Measurements from ENCODE around the gene CELF4.

CELF4 gene

DNA sequence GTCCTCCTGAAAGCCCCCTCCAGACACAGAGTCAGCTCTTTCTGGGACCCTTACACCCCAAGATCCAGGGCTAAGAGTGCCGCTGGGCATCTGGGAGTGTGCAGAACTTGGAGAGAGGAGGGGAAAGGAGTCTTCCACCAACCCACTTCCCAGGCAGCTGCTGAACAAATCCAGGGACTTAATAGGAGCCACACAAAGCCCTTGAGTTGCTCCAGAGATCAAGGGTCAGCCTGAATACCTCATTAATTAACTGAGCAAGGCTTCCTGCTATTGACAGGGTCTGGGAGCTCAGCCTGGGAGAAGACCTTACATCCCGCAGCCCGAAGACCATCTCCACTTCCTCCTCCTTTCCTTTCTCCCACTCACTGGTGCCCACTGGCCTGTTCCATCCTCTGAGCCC, 108.3 kb downstream of the CELF4 start:
- H3K9me3 Mint-ChIP-seq = no peaks in the 10 kb centered on the region
- H3K4me3 Mint-ChIP-seq = no peak overlapping the region
- H3K4me1 Mint-ChIP-seq (ENCODE audit: low read depth) = no peaks in the 10 kb centered on the region
- H3K27me3 Mint-ChIP-seq = peaks cover 3% of the 10 kb centered on the region
- no peaks in the 10 kb centered on the region for H3K36me3 Mint-ChIP-seq (ENCODE audit: low read depth)
- no peak overlapping the region for H3K27ac Mint-ChIP-seq
- intact Hi-C loops (cut with micrococcal nuclease) = no loop called here

DNA sequence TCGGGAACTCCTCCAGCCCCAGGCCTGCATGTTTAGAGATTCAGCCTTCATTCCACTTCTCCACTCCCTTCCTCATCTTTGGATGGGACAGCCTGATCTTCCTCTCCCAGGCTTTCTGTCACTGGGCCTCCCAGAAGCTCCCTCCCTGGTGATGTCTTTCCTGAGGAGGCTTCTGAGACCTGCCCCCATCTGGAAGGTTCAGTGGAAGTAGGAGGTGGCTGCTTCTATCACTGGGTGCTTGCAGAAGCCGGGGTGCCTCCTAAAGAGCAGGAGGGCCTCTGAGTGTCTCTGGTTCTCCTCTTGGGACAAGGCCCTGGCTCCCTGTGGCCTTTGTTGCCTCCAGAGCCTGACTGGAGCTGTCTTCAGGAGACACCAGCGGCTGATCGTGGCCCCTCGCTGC, 108.7 kb downstream of the CELF4 start:
- H3K4me3 Mint-ChIP-seq = no peak overlapping the region
- H3K27me3 Mint-ChIP-seq = peaks cover 3% of the 10 kb centered on the region
- H3K36me3 Mint-ChIP-seq (ENCODE audit: low read depth) = no peaks in the 10 kb centered on the region
- H3K4me1 Mint-ChIP-seq (ENCODE audit: low read depth) = no peaks in the 10 kb centered on the region
- no peak overlapping the region for H3K27ac Mint-ChIP-seq
- no peaks in the 10 kb centered on the region for H3K9me3 Mint-ChIP-seq
- intact Hi-C loops (cut with micrococcal nuclease) = no loop called here

DNA sequence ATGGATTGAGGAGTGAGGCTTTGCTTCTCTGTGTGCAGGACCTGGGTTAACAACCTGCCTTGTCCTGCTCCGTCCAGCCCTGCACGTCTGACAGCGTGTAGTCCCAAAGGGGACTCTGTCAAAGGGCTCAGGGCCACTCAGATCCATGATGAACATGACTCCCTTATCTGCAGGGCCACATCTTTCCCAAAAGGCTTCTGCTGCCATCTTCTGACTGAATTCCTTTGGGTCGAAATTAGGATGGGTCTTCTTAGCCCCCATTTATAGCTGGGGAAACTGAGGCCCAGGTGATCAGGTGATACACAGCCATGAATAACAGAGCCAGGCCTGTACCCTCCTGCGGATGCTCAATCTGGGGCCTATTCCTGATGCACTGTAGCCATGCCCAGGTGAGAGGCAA, 109.2 kb downstream of the CELF4 start:
- H3K36me3 Mint-ChIP-seq (ENCODE audit: low read depth) = no peaks in the 10 kb centered on the region
- H3K4me3 Mint-ChIP-seq = no peak overlapping the region
- peaks cover 3% of the 10 kb centered on the region for H3K27me3 Mint-ChIP-seq
- intact Hi-C loops (cut with micrococcal nuclease) = no loop called here
- H3K9me3 Mint-ChIP-seq = no peaks in the 10 kb centered on the region
- no peak overlapping the region for H3K27ac Mint-ChIP-seq
- H3K4me1 Mint-ChIP-seq (ENCODE audit: low read depth) = no peaks in the 10 kb centered on the region

DNA sequence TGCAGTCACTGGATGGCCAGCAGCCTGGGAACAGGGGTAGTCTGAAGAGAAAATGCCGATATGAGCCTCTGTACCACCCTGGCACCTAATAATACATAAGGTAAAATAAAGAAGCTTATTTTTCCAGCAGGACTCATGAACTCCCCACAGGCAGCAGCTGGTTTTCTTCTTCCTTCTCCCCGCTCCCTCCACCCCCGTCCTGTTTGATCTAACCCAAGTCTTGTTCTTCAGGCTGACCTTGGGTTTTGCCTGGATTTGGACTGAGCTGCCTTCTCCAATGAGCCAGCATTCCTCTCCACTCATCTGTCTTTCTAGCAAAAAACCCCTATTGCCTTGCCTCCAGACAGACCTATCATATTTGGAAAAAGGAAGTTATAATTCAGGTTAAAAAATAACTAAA, 111.8 kb downstream of the CELF4 start:
- intact Hi-C loops (cut with micrococcal nuclease) = no loop called here
- Mint-ChIP-seq H3K4me3 (no peak overlapping the region), H3K4me1 (ENCODE audit: low read depth) (no peaks in the 10 kb centered on the region), H3K9me3 (no peaks in the 10 kb centered on the region), H3K27me3 (no peaks in the 10 kb centered on the region), H3K36me3 (ENCODE audit: low read depth) (no peaks in the 10 kb centered on the region), H3K27ac (no peak overlapping the region)

DNA sequence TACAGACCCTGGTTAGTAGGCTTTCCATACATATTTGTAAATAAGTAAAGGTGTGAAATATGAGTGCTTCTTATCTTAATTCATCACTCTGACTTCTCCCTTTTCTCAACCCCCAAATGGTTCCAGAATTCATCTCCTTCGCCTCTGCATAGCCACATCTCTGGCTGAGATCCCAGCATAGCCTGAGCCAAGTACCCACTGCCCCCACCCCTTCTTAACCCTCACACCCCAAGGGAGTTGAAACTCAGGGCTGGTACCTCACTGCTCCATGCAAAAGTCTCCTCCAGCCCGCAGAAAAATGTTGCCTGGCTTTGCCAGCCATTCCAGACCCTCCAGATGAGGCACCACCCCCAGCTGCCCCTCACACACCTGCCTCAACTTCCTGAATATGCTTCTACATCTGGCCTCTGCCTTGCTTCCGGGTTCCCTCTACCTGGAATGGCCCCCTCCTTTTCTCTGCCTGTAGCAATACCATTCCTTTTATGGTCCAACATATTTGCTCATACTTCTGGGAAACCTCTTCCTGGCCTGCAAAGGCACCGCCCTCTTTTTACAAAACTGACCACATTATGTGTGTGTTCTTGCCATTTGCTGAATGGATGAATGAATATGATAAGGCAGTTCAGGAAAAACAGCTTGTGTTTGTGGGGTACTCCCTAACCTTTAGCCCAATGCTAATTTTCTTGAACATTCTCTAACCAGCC, 112.8 kb downstream of the CELF4 start:
- intact Hi-C loops (cut with micrococcal nuclease) = no loop called here
- H3K4me1 Mint-ChIP-seq (ENCODE audit: low read depth) = no peaks in the 10 kb centered on the region
- H3K27ac Mint-ChIP-seq = no peak overlapping the region
- no peaks in the 10 kb centered on the region for H3K36me3 Mint-ChIP-seq (ENCODE audit: low read depth)
- H3K9me3 Mint-ChIP-seq = no peaks in the 10 kb centered on the region
- no peak overlapping the region for H3K4me3 Mint-ChIP-seq
- no peaks in the 10 kb centered on the region for H3K27me3 Mint-ChIP-seq

DNA sequence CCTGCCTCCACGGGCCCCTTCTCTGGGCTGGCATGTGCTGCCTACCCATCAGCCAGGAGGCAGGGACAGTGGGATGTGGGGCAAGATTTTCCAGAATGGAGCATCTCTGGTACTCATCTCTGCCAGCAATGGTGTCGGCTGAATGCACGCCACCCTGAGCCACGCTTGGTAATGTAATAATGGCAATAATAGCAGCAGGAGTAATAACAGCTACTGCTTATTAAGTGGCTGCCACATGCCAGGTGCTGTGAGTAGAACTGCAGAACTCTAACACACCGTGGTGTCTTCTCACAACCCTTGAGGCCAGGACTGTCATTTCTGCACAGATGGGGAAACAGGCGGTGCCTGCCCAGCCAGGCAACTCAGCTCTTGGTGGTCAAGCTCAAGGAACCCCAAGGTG, 113.6 kb downstream of the CELF4 start:
- intact Hi-C loops (cut with micrococcal nuclease) = no loop called here
- Mint-ChIP-seq H3K27ac (no peak overlapping the region), H3K4me1 (ENCODE audit: low read depth) (no peaks in the 10 kb centered on the region), H3K4me3 (no peak overlapping the region), H3K9me3 (no peaks in the 10 kb centered on the region), H3K27me3 (no peaks in the 10 kb centered on the region), H3K36me3 (ENCODE audit: low read depth) (no peaks in the 10 kb centered on the region)

DNA sequence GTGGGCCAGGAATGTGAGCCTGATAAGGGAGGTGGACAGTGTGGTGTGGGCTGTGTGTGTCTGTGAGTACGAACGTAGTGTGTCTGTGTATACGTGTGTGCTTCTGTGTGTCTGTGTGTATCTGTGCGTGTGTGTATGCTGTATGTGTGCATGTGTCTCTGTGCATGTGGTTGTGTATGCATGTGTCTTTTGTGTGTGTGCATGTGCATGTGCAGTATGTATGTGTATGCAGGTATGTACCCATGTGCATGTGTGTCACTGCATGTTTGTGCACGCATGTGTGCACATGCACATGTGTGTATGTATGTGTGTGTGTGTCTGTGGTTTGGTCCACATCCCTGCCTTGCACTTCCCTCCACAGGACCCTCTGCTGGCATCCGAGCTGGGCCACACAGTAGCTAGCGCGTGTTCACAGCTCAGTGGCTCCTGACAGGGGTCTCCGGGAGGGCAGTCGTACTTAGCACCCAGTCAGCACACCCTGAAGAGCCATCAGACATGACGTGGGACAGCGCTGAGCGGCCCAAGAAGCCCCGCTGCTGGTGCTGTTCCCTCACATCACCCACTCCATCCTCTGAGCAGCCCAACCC, 114.3 kb downstream of the CELF4 start:
- no peaks in the 10 kb centered on the region for H3K9me3 Mint-ChIP-seq
- H3K4me1 Mint-ChIP-seq (ENCODE audit: low read depth) = no peaks in the 10 kb centered on the region
- no peaks in the 10 kb centered on the region for H3K27me3 Mint-ChIP-seq
- no peaks in the 10 kb centered on the region for H3K36me3 Mint-ChIP-seq (ENCODE audit: low read depth)
- intact Hi-C loops (cut with micrococcal nuclease) = no loop called here
- no peak overlapping the region for H3K4me3 Mint-ChIP-seq
- H3K27ac Mint-ChIP-seq = no peak overlapping the region

DNA sequence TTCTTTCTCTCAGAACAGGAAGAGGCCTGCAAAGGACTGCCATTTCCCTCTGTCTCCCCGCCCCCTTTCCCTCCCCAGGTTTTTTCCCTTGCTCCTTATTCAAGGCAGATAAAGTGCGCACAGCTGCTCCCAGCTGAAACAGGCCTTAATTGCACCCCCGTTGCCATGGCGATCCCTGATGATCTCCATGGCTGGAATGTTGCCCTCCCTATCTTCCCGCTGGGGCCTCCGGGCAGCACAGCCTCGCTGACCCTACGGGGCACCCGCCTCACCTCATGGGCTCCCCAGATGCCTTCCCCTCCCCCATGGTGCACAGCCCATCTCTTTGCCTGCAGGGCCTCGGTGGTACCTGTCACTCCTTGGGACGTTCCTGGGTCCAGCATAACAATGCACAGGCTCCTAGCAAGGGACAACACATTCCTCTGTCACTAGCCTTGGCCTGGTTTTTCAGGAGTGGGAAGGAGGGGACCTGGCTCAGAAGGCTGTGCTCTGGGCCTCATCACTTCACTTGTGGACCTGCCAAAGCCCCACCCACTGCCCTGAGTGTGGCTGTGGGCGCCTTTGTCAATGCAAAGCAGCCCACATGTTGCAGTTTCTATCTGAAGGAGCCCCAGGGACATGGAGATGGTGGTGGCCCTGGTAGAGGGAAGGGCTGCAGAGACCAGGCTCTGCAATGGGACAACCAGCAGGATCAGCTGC, 115.0 kb downstream of the CELF4 start:
- H3K27ac Mint-ChIP-seq = no peak overlapping the region
- H3K27me3 Mint-ChIP-seq = no peaks in the 10 kb centered on the region
- H3K36me3 Mint-ChIP-seq (ENCODE audit: low read depth) = no peaks in the 10 kb centered on the region
- no peaks in the 10 kb centered on the region for H3K4me1 Mint-ChIP-seq (ENCODE audit: low read depth)
- no peak overlapping the region for H3K4me3 Mint-ChIP-seq
- intact Hi-C loops (cut with micrococcal nuclease) = no loop called here
- H3K9me3 Mint-ChIP-seq = no peaks in the 10 kb centered on the region

DNA sequence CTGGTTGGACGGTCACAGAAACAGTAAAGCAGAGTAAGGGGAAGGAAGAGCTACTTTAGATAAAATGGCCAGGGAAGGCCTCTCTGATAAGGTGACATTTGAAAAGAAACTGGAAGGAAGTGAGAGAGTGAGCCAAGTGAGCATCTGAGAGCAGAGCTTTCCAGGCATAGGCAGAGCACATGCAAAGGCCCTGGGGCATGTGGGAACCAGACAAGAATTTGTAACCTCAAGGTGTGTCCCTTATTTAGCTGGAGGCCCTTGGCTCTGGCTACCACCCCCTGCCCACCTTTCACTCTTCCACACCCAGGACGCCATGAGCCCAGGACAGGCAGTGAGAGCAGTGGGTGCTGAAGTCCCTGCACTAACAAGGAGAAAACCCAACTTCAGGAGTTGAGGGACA, 116.0 kb downstream of the CELF4 start:
- intact Hi-C loops (cut with micrococcal nuclease) = no loop called here
- no peak overlapping the region for H3K4me3 Mint-ChIP-seq
- H3K36me3 Mint-ChIP-seq (ENCODE audit: low read depth) = no peaks in the 10 kb centered on the region
- no peak overlapping the region for H3K27ac Mint-ChIP-seq
- H3K9me3 Mint-ChIP-seq = no peaks in the 10 kb centered on the region
- no peaks in the 10 kb centered on the region for H3K4me1 Mint-ChIP-seq (ENCODE audit: low read depth)
- H3K27me3 Mint-ChIP-seq = peaks cover 2% of the 10 kb centered on the region

DNA sequence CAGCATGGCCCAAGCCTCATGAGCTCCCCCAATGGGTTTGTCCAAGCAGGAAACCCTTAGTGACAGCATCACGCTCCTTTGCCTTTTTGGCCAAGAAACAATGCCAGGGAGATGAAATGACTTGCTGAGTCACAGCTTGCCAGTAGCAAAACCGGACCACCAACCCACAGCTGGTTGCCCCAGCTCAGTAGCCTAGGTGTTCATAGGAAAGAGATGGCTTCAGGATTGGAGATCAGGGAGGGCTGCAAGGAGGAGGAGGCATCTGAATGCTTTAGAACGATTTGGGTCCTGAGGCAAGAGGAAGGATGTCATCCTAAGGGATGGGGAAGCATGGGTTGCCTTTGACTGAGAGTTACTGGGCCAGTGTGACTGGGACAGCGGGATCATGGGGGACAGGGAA, 116.7 kb downstream of the CELF4 start:
- Mint-ChIP-seq H3K4me1 (ENCODE audit: low read depth) (no peaks in the 10 kb centered on the region), H3K9me3 (no peaks in the 10 kb centered on the region), H3K4me3 (no peak overlapping the region), H3K27me3 (peaks cover 3% of the 10 kb centered on the region), H3K27ac (no peak overlapping the region), H3K36me3 (ENCODE audit: low read depth) (no peaks in the 10 kb centered on the region)
- intact Hi-C loops (cut with micrococcal nuclease) = no loop called here

DNA sequence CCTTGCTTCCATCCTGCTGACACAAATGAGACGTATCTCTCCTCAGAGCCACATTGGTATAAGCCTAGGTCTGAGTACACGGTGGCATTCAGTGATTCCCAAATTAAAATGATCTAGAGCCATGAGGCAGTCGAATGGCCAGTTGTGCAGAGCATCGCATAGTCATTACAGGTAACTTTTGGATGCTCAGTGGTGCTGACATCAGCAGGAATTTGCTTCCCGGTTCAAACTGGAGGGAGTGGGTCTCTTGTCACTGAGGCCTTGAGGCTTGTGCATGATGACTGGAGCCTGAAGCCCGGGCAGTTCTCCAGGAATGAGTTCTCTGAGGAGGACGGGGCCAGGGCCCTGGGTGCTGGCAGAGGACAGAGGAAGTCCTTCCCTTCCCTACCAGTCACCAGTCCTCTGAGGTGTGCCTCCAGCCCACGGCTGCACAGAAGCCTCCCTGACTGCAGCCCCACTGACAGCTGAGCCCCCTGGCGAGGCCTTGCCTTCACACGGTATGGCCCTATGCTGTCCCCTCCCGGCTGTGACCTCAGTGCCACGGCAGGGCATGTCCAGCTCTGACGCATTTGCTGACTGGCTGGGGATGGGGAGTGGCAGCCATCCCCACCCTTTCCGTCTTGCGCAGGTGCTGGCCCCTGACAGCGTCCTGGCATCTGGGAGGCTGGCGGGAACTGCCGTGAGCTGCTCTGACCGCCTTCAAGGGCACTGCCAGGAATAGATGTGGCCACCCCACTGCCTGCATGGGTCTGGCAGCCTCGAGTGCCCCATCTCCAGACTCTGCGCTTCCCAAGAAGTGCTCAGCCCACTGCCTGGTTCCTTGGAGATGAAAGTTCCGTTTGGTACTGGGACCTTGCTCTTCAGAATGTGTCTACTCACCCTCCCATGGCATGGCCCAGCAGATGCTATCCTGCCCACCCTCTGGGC, 117.4 kb downstream of the CELF4 start:
- Mint-ChIP-seq H3K27ac (no peak overlapping the region), H3K4me1 (ENCODE audit: low read depth) (no peaks in the 10 kb centered on the region), H3K36me3 (ENCODE audit: low read depth) (no peaks in the 10 kb centered on the region), H3K4me3 (no peak overlapping the region), H3K27me3 (peaks cover 3% of the 10 kb centered on the region), H3K9me3 (no peaks in the 10 kb centered on the region)
- intact Hi-C loops (cut with micrococcal nuclease) = no loop called here

DNA sequence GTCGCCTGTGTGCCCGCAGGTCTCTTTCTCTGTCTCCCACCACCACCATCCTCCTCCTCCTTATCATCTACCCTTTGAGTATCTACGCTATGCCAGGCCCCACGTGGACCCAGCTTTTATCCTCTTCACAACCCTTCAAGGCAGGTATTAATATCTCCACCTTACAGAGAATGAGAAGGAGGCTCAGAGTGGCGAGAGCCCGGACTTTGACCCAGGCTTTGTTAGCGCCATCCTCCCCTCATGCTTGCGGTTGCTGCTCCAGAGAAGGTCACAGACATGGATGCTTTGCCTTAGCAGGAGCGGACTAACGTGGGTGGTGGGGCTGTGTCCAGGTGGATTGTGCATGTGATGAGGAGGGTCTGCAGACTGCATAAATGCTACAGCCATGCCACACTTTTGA, 119.8 kb downstream of the CELF4 start:
- H3K27ac Mint-ChIP-seq = no peak overlapping the region
- H3K36me3 Mint-ChIP-seq (ENCODE audit: low read depth) = no peaks in the 10 kb centered on the region
- no peak overlapping the region for H3K4me3 Mint-ChIP-seq
- peaks cover 3% of the 10 kb centered on the region for H3K27me3 Mint-ChIP-seq
- intact Hi-C loops (cut with micrococcal nuclease) = no loop called here
- no peaks in the 10 kb centered on the region for H3K4me1 Mint-ChIP-seq (ENCODE audit: low read depth)
- H3K9me3 Mint-ChIP-seq = no peaks in the 10 kb centered on the region

DNA sequence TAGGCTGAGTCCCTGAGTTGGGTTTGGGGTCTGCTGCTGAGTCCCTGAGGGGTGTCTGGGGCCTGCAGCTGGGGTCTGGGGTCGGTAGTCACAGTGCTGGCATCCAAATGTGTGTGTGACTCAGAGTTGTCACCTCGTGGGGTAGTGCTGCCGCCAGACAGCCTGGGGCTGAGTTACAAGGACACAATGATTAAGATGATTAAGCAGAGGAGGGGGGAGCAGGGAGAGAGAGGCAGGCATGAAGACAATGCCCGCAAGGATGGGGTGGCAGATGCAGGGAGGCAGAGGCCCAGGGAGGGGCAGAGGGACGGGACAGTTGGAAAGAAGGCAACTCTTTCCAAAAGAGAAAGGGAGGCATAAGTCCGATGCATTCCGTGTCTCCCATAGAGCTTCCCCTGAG, 120.2 kb downstream of the CELF4 start:
- intact Hi-C loops (cut with micrococcal nuclease) = no loop called here
- Mint-ChIP-seq H3K4me3 (no peak overlapping the region), H3K27ac (no peak overlapping the region), H3K27me3 (peaks cover 3% of the 10 kb centered on the region), H3K9me3 (no peaks in the 10 kb centered on the region), H3K4me1 (ENCODE audit: low read depth) (no peaks in the 10 kb centered on the region), H3K36me3 (ENCODE audit: low read depth) (no peaks in the 10 kb centered on the region)
